ENCODE results near the gene PGM5.

Gene PGM5

GRCh38 chr9:68500457-68501381 is 144.3 kb downstream of the PGM5 start:
- no peak for DNase-seq

GRCh38 chr9:68502279-68502678 is 145.9 kb downstream of the PGM5 start:
- DNase-seq, result no peak

GRCh38 chr9:68505681-68506409 is 149.4 kb downstream of the PGM5 start:
- peak; percentile 3 to 26 for DNase-seq

GRCh38 chr9:68506551-68506950 is 150.1 kb downstream of the PGM5 start:
- no peak for DNase-seq

GRCh38 chr9:68507130-68507805 is 150.9 kb downstream of the PGM5 start:
- DNase-seq, result peak in 1 of 2 donors; percentile 5

- DNase-seq, result no peak
Observed at GRCh38 chr9:68507806-68508145, 151.4 kb downstream of the PGM5 start.

GRCh38 chr9:68508547-68508946 is 152.1 kb downstream of the PGM5 start:
- DNase-seq, result no peak

- no peak for DNase-seq
Observed at GRCh38 chr9:68509689-68510088, 153.3 kb downstream of the PGM5 start.

- DNase-seq, result no peak
Observed at GRCh38 chr9:68513385-68513784, 157.0 kb downstream of the PGM5 start.

GRCh38 chr9:68513981-68514380 is 157.6 kb downstream of the PGM5 start:
- no peak for DNase-seq

- DNase-seq, result no peak
Observed at GRCh38 chr9:68515326-68516017, 159.1 kb downstream of the PGM5 start.

GRCh38 chr9:68522131-68522530 is 165.7 kb downstream of the PGM5 start:
- peak in 1 of 2 donors; percentile 21 for DNase-seq

- DNase-seq, result no peak
Observed at GRCh38 chr9:68522954-68523353, 166.5 kb downstream of the PGM5 start.

GRCh38 chr9:68523367-68523936 is 167.0 kb downstream of the PGM5 start:
- no peak for DNase-seq

GRCh38 chr9:68530618-68531017 is 174.2 kb downstream of the PGM5 start:
- peak in 1 of 2 donors; percentile 13 for DNase-seq

GRCh38 chr9:68532131-68532530 is 175.7 kb downstream of the PGM5 start:
- no peak for DNase-seq

- no peak for DNase-seq
Observed at GRCh38 chr9:68533678-68534077, 177.3 kb downstream of the PGM5 start.

- DNase-seq, result no peak
Observed at GRCh38 chr9:68536876-68537615, 180.6 kb downstream of the PGM5 start.

- DNase-seq, result no peak
Observed at GRCh38 chr9:68537616-68537880, 181.1 kb downstream of the PGM5 start.

- DNase-seq, result no peak
Observed at GRCh38 chr9:68538200-68538599, 181.8 kb downstream of the PGM5 start.

- DNase-seq, result no peak
Observed at GRCh38 chr9:68540712-68541535, 184.5 kb downstream of the PGM5 start, which contains the start of gene TMEM252. TSS of gene TMEM252 (minus strand) at chr9:68540883. CDS start at chr9:68540814, 69 bp downstream.

All from CD4-positive, alpha-beta T cell treated with Interferon alpha-2 for 1 hour (primary cell).